ENCODE measurements around the gene RTP5. TPM values are rescaled to one million over a fixed set of nuclear protein-coding genes. Genes with fewer than 3 reads are reported as not detected.

RTP5 gene
- total and polyA plus RNA-seq, 2 donors (not counting 1 experiment from before 2014, with no cell fraction given), result not detected

DNA sequence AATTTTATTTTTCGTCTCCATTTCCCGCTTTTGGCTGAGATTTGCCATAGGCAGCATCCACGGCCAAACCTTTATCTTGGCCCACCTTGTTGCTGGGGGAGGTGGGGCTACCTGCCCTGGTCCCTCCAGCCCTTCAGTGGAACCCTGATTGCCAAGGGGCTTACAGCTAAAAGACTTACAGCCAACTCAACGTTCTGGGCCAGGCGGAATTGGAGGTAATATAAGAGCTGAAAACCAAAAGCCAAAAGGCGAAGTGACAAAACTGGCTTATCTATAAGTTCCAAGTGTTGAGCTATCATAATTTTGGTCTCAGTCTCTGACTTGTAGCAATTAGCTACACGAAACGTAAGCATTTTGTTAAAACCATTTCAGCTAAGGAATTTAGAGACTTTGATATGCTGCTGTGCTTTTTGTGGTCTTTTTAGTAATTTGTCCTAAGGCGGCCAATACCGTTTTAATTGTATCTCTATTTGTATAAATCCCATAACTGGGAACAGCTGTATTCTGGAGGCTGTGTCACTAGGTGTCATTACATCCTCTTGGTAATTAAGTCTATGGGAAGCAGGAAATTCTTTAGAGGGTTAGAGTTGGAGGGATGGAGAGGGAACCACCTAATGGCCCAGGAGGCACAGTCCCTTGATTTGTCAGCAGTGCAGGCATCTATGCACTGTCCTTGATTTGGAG, 34.9 kb upstream of the RTP5 start:
- H3K27ac Mint-ChIP-seq, result no peak overlapping the region
- ATAC-seq (ENCODE audit: low read depth) (no peak), DNase-seq (no peak)
- Histone ChIP-seq H3K79me2 (ENCODE audit: control insufficient read depth, insufficient read depth, low read length) (no peaks in the 10 kb centered on the region), H3K27ac (ENCODE audit: low read length in 2 of 2) (no peak overlapping the region), H3K4me3 (ENCODE audit: control extremely low read depth in 1 of 5, extremely low read depth in 1 of 5, insufficient read depth in 1 of 5, low read depth in 2 of 5, low read length in 4 of 5) (no peak overlapping the region), H3K36me3 (replicated peaks in 1 of 2; ENCODE audit: control extremely low read depth in 1 of 2, control insufficient read depth in 1 of 2, extremely low read depth in 1 of 2, insufficient read depth in 2 of 2, low read length in 1 of 2) (no peaks in the 10 kb centered on the region), H3K4me2 (replicated peaks; ENCODE audit: low read depth, low read length, poor library complexity, severe bottlenecking) (no peak overlapping the region), H2AFZ (ENCODE audit: insufficient read depth, low read depth, low read length, poor library complexity, severe bottlenecking) (no peak overlapping the region), H4K20me1 (ENCODE audit: control insufficient read depth, insufficient read depth, low read length, poor library complexity, severe bottlenecking) (no peaks in the 10 kb centered on the region), H3K9me3 (ENCODE audit: control extremely low read depth in 1 of 3, control insufficient read depth in 2 of 3, insufficient read depth in 1 of 3, low read length in 2 of 3) (peaks cover 0 to 6% (median 0%) of the 10 kb centered on the region in 3 donors), H3K4me1 (ENCODE audit: control insufficient read depth in 2 of 2, insufficient read depth in 2 of 2, low read length in 2 of 2) (no peaks in the 10 kb centered on the region), H3K27me3 (replicated peaks in 1 of 4; ENCODE audit: control extremely low read depth in 1 of 4, control insufficient read depth in 3 of 4, insufficient read depth in 4 of 4, low read length in 3 of 4) (peaks cover 0 to 5% (median 1%) of the 10 kb centered on the region in 4 experiments), H3K9ac (ENCODE audit: low read length) (no peak overlapping the region)
- TF ChIP-seq, protein P1, sequence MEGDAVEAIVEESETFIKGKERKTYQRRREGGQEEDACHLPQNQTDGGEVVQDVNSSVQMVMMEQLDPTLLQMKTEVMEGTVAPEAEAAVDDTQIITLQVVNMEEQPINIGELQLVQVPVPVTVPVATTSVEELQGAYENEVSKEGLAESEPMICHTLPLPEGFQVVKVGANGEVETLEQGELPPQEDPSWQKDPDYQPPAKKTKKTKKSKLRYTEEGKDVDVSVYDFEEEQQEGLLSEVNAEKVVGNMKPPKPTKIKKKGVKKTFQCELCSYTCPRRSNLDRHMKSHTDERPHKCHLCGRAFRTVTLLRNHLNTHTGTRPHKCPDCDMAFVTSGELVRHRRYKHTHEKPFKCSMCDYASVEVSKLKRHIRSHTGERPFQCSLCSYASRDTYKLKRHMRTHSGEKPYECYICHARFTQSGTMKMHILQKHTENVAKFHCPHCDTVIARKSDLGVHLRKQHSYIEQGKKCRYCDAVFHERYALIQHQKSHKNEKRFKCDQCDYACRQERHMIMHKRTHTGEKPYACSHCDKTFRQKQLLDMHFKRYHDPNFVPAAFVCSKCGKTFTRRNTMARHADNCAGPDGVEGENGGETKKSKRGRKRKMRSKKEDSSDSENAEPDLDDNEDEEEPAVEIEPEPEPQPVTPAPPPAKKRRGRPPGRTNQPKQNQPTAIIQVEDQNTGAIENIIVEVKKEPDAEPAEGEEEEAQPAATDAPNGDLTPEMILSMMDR (IDR thresholded peaks at IDR 0.05), result no peak
- no peak for TF ChIP-seq EZH2 (IDR thresholded peaks at IDR 0.05; ENCODE audit: borderline replicate concordance, insufficient read depth, low read depth, low read length, poor library complexity, severe bottlenecking)
- peaks cover 3% of the 10 kb centered on the region for H3K9me3 Mint-ChIP-seq (ENCODE audit: insufficient read depth)
- CTCF ChIA-PET, result no interaction called here
- POLR2A ChIA-PET, result no interaction called here
- WGBS (ENCODE audit: insufficient coverage), result 97% methylated on average over 5 of the region's 10 CpGs
- intact Hi-C loops (cut with micrococcal nuclease), result no loop called here
- no peak overlapping the region for H3K4me3 Mint-ChIP-seq
- H3K27me3 Mint-ChIP-seq, result peaks cover 16% of the 10 kb centered on the region
- H3K4me1 Mint-ChIP-seq, result no peaks in the 10 kb centered on the region

DNA sequence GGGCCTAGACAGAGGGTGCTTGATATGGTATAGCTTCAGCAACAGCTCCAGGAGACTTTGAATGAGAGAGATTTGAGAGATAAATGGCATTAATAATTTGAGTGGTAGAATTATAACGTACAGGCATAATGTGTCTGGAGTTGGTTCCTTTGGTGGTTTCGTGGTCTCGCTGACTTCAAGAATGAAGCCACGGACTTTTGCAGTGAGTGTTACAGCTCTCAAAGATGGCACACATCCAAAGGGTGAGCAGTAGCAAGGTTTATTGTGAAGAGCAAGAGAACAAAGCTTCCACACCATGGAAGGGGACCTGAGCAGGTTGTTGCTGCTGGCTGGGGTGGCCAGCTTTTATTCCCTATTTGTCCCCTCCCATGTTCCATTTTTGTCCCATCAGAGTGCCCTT, 33.9 kb upstream of the RTP5 start:
- Histone ChIP-seq H3K4me1 (ENCODE audit: control insufficient read depth in 2 of 2, insufficient read depth in 2 of 2, low read length in 2 of 2) (no peaks in the 10 kb centered on the region), H3K9ac (ENCODE audit: low read length) (no peak overlapping the region), H2AFZ (ENCODE audit: insufficient read depth, low read depth, low read length, poor library complexity, severe bottlenecking) (no peak overlapping the region), H3K36me3 (replicated peaks in 1 of 2; ENCODE audit: control extremely low read depth in 1 of 2, control insufficient read depth in 1 of 2, extremely low read depth in 1 of 2, insufficient read depth in 2 of 2, low read length in 1 of 2) (no peaks in the 10 kb centered on the region), H3K4me2 (replicated peaks; ENCODE audit: low read depth, low read length, poor library complexity, severe bottlenecking) (no peak overlapping the region), H4K20me1 (ENCODE audit: control insufficient read depth, insufficient read depth, low read length, poor library complexity, severe bottlenecking) (no peaks in the 10 kb centered on the region), H3K27ac (ENCODE audit: low read length in 2 of 2) (no peak overlapping the region), H3K79me2 (ENCODE audit: control insufficient read depth, insufficient read depth, low read length) (no peaks in the 10 kb centered on the region), H3K9me3 (ENCODE audit: control extremely low read depth in 1 of 3, control insufficient read depth in 2 of 3, insufficient read depth in 1 of 3, low read length in 2 of 3) (peaks cover 0 to 6% (median 0%) of the 10 kb centered on the region in 3 donors), H3K4me3 (ENCODE audit: control extremely low read depth in 1 of 5, extremely low read depth in 1 of 5, insufficient read depth in 1 of 5, low read depth in 2 of 5, low read length in 4 of 5) (no peak overlapping the region), H3K27me3 (replicated peaks in 1 of 4; ENCODE audit: control extremely low read depth in 1 of 4, control insufficient read depth in 3 of 4, insufficient read depth in 4 of 4, low read length in 3 of 4) (peaks cover 0 to 5% (median 1%) of the 10 kb centered on the region in 4 experiments)
- no peak overlapping the region for H3K4me3 Mint-ChIP-seq
- no peaks in the 10 kb centered on the region for H3K4me1 Mint-ChIP-seq
- intact Hi-C loops (cut with micrococcal nuclease), result no loop called here
- WGBS (ENCODE audit: insufficient coverage), result 31% methylated on average over 4 of the region's 4 CpGs
- H3K27ac Mint-ChIP-seq, result no peak overlapping the region
- H3K27me3 Mint-ChIP-seq, result peaks cover 10% of the 10 kb centered on the region
- no peak for DNase-seq
- TF ChIP-seq EZH2 (IDR thresholded peaks at IDR 0.05; ENCODE audit: borderline replicate concordance, insufficient read depth, low read depth, low read length, poor library complexity, severe bottlenecking), result no peak
- TF ChIP-seq, protein P1 (IDR thresholded peaks at IDR 0.05), result no peak
- ATAC-seq (ENCODE audit: low read depth), result no peak
- POLR2A ChIA-PET, result no interaction called here
- CTCF ChIA-PET, result no interaction called here
- peaks cover 3% of the 10 kb centered on the region for H3K9me3 Mint-ChIP-seq (ENCODE audit: insufficient read depth)

Measured in B cell (primary cell).